HL-60/S4 treated with retinoic acid at 250 ng/mL for 4 days and 3 days (cell line): ENCODE measurements around the gene CAMK1D.
"Not testable (repeated sequence)": the region's sequence is repeated elsewhere in the genome, so short reads cannot be mapped to it uniquely, and the experiment has no call there.

Experiments
- in situ Hi-C: fragments of 300-500 bp; cut with MboI; formaldehyde crosslinking; loops from 2 replicates; pipeline ENCODE4 v1.7.0; 2022; ENCODE audit warnings: low sequenced_read_pairs

The CAMK1D gene

DNA sequence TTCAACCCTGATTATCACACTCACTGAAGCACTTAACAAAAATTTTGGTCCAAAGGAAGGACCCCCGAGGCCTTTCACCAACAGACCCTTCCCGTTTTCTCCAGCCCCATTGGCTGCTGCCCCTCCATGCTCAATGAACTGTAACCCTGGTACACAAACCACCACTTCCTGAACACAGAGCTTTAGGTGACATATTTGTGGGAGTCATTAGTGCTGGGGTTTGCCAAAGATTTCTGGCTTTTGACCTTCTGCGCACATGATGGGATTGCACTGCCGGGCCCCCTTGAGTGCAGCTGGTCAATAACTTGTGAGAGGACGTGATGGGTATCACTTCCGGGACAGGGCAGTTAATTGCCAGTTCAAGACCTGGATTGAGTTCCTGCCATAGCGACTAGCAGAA, 9.0 kb upstream of the CAMK1D start:
- in situ Hi-C loops: no loop called here

DNA sequence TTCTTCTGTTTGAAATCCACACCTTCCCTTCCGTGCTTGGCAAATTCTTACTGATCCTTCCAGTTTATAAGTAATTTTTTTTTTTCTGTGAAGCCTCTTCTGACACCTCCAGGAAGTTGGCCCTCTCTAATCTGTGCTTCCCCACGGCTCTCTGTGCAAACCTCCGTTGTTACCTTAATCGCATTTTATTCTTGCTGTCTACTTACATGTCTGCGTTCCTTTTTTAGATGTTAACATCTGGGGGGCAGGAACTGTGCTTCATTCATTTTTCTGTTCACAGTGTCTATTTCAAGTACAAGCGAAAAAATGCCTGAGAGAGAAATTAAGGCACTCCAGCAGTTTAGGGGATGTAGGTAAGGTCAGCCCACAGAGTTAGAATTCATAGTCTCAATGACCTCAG, 8.4 kb upstream of the CAMK1D start:
- in situ Hi-C loops: no loop called here

DNA sequence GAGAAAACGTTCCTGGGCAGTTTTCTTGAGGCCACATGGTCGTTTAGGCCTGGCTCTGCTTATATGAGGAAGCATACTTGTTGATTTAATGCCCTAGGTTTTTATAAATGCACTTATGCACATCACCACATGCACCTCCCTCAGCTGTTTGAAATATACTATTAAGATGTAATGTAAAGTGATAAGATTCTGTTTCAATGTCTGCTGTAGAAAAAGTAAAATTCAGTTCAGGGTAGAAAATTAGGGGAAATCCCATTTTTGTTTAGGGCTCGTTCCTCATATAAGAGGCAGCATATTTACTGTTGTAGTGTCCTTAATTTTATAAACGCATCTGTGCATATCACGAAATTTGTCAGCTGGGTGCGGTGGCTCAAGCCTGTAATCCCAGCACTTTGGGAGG, 7.8 kb upstream of the CAMK1D start:
- in situ Hi-C loops: no loop called here

DNA sequence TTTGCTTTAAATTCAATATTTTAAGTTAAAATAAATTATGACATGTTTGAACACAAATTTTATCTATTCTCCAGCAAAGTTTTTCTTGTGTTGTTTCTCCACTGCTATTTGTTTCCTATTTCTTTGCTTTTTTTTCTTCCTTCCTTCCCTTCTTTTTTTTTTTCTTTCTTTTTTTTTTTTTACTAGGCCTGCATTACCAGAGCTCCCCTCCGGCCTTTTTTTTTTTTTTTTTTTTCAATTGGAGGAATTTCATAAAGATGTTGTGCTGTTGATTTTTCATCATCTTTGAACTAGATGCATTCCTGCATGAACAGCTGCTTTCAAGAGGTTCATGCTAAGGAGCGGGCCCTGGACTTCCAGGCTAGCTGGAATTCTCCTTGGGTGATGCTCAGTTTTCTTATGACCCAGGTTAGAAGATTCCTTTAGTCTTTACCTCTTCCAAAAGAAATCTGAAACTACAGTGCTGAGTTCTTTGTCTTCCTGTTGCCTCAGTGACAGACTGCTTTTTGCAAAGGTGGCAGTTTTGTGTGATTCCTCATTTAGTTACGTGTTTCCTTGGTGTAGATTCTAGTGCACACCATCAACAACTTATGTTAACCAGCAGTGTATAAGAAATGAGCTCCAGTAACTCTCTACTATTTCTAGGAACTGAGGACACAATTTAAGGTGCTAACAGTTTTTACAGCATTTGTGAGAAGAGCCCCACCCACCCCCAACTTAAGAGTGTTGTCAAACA, 4.8 kb upstream of the CAMK1D start:
- in situ Hi-C loops: no loop called here

DNA sequence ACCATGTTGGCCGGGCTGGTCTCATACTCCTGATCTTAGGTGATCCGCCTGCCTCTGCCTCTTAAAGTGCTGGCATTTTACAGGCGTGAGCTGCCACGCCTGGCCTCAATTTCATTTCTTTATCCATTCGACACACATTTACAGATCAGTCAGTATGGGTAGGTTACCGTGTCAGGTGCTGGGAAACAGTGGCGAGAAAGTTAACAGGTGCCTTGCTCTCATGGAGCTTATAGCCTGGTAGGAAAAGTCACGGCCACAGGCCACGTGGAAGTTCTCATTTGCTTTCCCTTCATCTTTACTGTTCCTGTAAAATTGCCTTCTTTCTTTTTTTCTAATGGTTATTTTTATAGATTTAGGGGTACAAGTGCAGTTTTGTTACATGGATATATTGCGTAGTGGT, 2.6 kb upstream of the CAMK1D start:
- in situ Hi-C loops: no loop called here

DNA sequence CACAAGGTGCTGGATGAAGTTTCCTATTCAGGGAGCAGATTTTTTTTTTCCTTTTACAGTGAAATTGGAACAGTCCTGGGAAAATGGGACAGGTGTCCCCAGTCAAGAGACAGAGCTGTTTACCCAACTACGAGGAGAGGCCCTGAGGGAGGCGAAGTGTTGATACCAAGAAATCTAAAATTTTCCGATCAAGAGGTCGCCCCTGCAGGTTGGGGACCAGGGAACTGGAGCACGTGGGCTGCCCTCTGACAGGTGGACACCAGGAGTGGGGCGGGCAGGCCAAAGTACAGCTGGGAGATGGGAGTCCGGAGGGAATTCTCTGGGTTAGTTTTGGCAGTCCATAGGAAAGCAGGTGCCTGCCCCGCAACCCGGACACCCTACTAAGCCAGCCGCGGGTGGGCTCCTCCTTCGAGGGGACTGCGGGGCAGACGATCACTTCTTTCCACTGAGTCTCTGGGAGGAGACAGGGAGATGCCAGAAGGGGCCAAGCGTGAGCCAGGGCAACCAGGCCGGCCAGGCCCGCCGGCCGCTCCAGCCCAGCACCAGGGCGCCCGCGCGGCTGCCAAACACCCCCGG, 965 bp upstream of the CAMK1D start:
- in situ Hi-C loops: no loop called here

DNA sequence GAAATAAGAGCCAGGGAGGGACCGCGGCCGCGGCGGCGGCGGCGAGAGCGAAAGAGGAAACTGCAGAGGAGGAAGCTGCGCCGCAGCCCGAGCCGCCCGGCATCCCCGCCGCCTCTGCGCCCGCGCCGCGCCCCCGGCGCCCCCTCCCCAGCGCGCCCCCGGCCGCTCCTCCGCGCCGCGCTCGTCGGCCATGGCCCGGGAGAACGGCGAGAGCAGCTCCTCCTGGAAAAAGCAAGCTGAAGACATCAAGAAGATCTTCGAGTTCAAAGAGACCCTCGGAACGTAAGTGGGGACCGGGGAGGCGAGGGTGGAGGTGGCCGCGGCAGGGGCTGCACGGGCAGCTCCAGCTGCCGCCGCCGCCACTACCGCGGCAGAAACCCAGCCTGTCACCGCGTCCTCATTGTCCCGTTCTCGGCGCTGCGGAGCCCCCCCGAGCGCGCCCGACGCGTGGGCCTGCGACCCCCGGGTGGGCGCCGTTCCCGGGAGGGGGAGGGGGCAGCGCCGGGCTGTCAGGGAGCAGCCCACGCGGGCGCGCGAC, 351 bp downstream of the CAMK1D start:
- in situ Hi-C loops: no loop called here

DNA sequence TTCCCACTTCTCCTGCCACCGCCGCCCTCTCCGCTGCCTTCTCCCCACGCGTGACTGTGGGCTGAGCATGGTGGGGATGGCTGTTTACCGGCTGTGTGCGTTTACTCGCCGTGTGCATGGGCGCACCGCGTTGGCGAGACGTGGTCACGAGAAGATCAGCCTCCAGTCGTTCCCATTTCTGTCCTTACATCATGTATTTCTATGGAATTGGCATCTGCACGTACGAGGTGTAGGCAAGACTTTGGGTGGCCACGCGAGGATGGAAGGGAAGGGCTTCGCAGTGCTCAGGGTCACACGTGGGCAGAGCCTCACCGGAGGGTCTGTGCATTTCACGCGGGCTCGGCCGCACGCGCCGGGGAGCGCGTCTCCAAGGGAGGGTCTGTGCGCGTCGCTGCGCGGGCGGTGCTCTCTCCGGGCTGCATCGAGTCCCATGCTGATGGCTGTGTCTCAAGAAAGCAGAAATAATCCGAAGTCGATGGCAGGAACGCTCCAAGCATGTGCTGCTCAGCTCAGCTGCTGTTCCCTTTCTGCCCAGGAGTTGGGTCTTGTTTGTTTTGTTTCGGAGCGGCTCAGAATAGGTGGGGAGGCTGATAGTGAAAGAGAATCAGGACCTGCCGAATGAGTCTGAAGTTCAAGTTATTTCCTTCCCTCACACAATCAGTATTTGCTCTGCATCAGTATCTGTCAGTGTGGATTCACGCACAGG, 973 bp downstream of the CAMK1D start:
- in situ Hi-C loops: no loop called here

DNA sequence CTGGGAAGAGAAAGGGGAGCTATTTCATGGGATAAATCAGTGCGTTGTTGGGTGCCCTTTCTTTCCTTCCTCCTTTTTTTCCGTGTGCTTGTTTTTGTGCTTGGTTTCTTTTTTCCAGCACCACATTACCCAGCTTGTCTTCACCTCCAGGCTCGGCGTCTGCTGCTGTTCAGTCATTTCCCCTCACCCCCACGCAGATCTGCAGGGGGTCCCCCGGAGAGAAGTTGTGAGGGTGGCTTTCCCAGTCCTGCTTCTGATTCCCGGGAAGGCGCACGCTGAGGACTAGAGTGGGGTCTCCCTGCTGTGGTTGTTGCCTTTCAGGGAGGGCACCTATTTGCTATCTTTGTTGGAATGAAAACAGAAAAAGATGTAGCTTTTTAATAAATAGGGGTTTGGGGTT, 1.6 kb downstream of the CAMK1D start:
- in situ Hi-C loops: no loop called here

DNA sequence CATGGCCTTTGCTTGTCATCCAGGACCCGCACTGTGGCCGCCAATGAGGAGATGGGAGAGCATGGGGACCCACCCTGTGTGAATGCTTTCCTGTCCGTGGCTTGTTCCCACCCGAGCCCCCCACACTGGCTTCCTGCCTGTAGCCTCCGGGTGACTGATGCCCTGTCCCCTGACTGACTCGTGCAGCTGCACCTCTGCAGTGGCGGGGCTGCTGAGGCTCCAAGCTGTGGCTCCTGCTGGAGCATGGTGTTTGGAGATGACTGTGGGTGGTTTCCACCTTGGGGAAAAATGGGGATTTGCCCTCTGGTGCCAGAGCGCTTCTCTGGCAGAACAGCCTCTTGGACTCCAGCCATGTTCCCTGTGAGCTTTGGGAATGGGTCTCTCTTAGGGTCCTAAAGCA, 2.1 kb downstream of the CAMK1D start:
- in situ Hi-C loops: no loop called here

DNA sequence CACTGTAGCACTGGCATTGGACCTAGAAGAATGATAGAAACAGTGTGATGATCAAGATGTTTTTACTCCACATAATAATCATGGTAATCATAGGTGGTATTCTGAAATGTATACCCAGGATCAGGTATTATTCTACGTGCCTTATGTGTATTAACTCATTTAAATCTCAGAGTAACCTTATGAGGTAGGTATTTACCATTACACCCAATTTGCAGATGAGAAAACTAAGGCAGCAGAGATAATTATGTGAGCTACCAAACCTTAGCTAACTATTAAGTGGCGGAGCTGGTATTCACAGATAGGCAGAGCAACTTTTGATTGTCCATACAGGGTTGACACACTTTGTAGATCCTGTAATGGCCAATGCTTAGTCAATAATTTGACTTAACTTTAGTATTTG, 2.5 kb downstream of the CAMK1D start:
- in situ Hi-C loops: no loop called here

DNA sequence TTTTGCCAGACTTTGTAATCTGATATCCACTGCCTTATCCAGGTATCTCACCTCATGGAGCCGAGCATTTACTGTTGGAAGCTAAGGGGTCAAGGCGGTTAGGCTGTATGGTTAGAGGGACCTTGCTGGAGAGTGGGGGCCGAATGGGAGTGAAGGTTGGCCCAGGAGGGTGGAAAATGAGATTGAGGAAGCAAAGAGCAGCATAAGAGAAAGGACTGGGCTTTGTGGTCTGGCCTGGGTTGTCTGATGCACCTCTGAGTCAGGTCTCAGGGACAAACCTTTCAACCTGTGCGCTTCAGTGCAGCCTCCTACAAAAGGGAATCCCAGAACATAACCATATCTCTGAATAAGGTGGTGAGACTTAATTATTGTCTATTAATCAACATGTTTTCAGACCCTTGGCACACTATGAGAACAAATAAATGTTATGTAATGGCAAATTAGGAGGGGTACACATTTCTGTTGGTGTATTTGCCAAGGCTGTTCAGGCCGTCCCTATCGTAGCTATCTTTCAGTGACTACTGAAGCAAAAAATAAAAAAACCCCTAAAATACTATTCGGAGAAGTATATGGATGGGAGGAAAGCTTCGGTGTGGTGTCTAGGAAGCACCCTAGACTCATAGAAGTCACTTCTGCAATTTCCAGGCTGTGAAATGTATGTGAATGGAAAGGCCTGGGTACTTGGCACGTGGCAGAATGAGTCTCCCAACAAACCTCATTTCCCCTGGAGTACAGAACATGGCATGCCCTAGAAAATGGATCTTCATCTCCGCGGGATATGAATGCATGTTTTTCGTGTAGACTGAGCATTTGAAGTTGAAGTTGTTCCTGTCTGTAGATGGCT, 4.3 kb downstream of the CAMK1D start:
- in situ Hi-C loops: no loop called here

DNA sequence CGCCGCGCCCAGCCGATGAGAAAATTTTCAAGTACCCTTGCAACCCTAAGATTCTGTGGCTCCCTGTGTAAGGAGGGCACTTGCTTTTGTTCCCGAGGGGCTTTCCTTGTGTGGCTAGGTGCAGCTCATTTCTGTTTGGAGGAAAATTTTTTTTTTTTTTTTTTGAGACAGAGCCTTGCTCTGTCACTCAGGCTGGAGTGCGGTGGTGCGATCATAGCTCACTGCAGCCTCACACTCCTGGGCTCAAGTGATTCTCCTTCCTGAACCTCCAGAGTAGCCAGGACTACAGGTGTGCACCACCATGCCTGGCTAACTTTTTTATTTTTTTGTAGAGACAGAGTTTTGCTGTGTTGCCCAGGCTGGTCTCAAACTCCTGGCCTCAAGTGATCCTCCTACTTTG, 5.3 kb downstream of the CAMK1D start:
- in situ Hi-C loops: not testable (repeated sequence)

DNA sequence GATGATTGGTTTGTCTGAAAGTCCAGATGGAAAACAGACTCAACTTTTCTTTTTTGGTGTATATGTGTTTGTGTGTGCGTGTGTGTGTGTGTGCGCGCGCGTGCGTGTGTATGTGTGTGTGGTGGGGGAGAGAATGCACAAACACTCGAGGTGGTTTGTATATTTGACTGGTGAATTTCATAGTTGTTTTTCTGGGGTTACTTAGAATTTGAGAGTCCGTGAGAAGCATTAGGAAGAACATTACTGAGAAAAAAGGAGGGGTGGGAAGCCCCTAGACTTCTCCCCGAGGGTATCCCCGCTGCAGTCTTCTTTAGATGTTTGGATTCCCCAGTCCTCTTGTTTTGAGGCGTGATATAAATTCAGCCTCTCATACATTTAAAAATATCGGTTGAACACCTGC, 6.0 kb downstream of the CAMK1D start:
- in situ Hi-C loops: no loop called here

DNA sequence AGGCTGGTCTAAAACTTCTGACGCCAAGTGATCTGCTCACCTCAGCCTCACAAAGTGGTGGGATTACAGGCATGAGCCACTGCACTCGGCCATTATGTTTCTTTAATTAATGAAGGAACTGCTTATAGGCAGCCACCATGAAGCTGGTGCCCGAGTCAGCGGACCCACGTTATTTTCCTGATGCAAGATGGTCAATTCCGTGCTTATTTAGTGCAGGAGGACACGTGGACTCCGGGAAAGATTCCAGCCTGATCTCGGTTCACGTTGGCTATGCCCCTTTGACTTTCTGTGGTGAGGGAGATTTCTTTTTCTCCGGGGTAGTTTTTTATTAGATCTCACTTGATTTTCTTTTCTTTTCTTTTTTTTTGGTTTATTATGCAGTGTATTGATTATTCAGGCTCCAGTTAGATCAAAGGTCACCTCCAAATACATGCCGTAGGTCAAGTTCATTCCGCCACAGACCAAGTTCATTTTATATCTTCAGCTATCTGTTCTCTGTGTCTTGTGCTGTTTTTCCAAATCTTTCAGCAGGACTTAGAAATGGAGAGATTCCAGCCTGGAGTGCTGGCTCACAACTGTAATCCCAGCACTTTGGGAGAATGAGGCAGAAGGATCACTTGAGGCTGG, 8.3 kb downstream of the CAMK1D start:
- in situ Hi-C loops: no loop called here

DNA sequence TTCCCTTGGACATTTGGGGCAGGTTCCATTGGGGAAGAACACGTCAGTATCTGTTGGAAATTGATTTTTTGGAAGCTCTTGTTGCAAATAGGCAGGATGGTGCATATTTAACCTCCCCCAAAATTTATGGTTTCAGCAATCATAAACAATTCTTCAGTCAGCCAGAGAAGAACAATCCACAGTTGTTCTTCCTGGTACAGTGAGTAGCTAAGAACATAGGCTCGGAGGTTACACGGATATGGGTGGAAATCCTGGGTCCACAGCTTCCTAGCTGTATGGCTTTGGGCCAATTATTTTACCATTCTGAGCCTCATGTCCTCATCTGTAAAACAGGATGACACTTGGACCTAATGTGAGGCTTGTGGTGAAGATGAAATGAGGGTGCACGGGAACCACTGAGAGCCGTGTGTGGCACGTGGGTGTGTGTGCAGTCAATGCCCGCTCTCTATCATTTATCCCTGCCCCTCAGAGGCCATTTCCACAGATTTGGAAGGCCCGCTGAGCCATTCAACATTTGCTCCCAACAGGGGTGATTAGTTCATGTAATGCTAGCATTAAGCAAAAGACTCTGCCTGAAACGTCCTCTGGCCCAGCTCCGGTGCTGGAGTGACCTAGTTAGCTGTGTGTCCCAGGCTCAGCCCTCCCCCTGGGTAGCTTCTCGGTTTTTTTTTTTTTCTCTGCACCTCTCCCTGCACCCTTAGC, 9.7 kb downstream of the CAMK1D start:
- in situ Hi-C loops: no loop called here

DNA sequence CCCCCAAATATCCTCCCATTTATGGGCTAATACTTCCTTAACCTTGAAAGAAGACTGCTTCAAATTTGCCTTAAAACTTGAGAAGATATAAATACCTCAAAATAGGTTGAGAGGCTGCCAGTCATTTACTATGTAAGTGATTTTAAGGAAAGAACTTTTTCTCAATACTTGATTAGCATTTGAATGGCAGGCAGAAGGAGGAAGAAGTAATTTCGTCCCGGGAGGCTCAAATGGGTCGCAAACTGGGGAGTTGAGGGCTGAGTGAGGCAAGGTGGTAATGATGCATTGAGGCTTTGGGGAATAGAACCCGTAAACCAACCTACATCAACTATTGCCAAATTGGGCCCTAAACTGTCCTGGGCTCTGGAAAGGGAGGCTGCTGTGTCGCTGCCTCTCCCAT, 11.1 kb downstream of the CAMK1D start:
- in situ Hi-C loops: no loop called here

DNA sequence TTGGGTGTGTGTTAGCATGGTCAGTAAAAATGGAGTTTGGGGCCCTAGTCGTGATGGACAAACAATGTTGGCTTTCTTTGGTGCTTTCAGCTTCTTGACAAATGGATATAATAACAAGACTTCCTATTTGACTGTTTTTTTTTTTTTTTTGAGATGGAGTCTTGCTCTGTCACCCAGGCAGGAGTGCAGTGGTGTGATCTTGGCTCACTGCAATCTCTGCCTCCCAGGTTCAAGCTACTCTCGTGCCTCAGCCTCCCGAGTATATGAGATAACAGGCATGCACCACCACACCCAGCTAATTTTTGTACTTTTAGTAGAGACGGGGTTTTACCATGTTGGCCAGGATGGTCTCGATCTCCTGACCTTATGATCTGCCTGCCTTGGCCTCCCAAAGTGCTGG, 11.8 kb downstream of the CAMK1D start:
- in situ Hi-C loops: not testable (repeated sequence)

DNA sequence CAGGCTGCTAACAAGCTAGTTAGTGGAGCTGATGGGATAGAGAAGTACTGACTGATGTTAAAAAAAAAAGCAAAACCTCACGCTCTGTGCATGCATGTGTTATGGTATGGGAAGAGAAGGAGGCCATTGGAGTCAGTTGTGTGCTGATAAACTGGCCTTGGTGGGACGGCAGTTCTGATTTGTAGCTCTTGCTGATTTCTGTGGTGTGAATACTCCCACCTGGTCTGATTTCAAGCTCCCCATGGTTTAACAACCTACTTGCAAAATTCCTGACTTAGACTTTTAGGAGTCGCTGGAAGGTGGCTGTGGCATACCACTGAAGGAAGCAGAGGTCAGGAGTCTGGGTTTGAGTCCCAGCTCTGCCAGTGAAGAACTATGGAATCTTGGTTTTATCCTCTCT, 15.2 kb downstream of the CAMK1D start:
- in situ Hi-C loops: no loop called here

DNA sequence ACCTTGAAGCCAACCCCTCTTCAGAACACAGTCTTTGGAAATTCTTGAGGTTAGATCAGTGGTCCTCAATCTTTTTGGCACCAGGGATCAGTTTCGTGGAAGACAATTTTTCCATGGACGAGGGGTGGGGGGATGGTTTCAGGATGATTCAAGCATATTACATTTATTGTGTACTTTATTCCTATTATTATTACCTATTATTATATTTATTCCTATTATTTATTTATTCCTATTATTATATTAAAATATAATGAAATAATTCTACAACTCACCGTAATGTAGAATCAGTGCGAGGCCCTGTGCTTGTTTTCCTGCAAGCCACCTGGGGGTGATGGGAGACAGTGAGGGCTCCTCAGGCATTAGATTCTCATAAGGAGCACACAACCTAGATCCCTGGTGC, 17.9 kb downstream of the CAMK1D start:
- in situ Hi-C loops: no loop called here
